ENCODE results near the gene RELL1.

Gene RELL1

DNA sequence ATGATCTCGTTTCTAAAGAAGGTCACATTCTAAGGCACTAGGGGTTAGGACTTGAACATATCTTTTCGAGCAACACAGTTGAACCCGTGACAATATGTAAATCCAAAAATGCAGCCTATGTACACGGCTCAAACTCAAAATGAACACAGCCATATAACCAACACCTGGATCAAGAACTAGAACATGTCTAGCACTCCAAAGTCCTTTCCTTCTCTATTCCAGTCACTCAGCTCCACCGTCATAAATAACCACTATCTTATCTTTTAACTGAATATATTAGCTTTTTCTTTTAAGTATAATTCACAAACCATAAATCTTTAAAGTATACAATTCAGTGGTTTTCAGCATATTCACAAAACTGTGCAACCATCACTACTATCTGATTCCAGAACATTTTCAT, 19.4 kb upstream of the RELL1 start:
- TF ChIP-seq CTCF (IDR thresholded peaks at IDR 0.05; ENCODE audit: unreplicated experiment in 3 of 3) = no peak
- no peaks in the 10 kb centered on the region for H3K27me3 Mint-ChIP-seq (ENCODE audit: low read depth)
- no peak overlapping the region for H3K4me3 Mint-ChIP-seq
- H3K4me1 Mint-ChIP-seq = no peaks in the 10 kb centered on the region
- peaks cover 2% of the 10 kb centered on the region for H3K9me3 Mint-ChIP-seq
- no peak overlapping the region for H3K27ac Mint-ChIP-seq
- H3K36me3 Mint-ChIP-seq (ENCODE audit: low read depth) = no peaks in the 10 kb centered on the region

DNA sequence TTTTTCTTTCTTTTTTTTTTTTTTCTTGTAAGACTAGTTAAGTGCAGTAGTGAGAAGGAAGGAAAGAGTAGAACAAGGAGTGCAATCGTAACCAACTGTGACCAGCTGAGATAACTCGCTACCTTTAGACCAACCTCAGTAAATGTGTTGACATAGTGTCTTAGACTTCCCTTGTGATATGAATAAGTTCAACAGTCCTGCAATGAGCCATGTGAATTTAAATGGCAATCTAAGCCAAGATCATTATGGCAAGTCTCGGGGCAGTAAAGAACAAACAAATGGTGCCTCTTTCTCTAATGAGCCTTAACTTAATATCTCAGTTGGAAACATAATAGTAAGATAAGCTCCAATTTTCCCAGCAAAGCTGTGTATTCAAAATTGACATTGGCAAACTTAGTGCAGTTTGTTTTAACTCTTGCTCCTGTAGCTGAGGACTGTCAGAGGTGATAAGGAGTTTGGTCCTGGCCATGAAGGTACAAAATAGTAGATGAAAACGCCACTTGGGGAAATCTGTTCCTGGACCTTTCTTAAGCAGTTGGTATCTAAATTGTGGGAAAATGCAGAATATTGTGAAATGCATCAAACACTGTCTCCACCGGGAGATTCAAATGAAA, 13.8 kb upstream of the RELL1 start:
- Mint-ChIP-seq H3K36me3 (ENCODE audit: low read depth) (no peaks in the 10 kb centered on the region), H3K4me1 (peaks cover 7% of the 10 kb centered on the region)

GRCh38 chr4:37697566-37697965, 11.4 kb upstream of the RELL1 start:
- H3K4me1 Mint-ChIP-seq = peaks cover 7% of the 10 kb centered on the region
- no peaks in the 10 kb centered on the region for H3K9me3 Mint-ChIP-seq
- H3K4me3 Mint-ChIP-seq = no peak overlapping the region
- H3K27me3 Mint-ChIP-seq (ENCODE audit: low read depth) = no peaks in the 10 kb centered on the region
- H3K36me3 Mint-ChIP-seq (ENCODE audit: low read depth) = no peaks in the 10 kb centered on the region
- H3K27ac Mint-ChIP-seq = peak overlapping the region in 1 of 3 experiments; percentile 78
- no peak for TF ChIP-seq CTCF (IDR thresholded peaks at IDR 0.05; ENCODE audit: unreplicated experiment in 3 of 3)

More for the DNA sequence above, 13.8 kb upstream of the RELL1 start:
- TF ChIP-seq CTCF (IDR thresholded peaks at IDR 0.05; ENCODE audit: unreplicated experiment in 3 of 3) = no peak
- no peaks in the 10 kb centered on the region for H3K27me3 Mint-ChIP-seq (ENCODE audit: low read depth)
- no peak overlapping the region for H3K4me3 Mint-ChIP-seq
- no peaks in the 10 kb centered on the region for H3K9me3 Mint-ChIP-seq
- no peak overlapping the region for H3K27ac Mint-ChIP-seq

- peaks cover 15% of the 10 kb centered on the region for H3K4me1 Mint-ChIP-seq
- no peak overlapping the region for H3K27ac Mint-ChIP-seq
- no peak overlapping the region for H3K4me3 Mint-ChIP-seq
- TF ChIP-seq CTCF (IDR thresholded peaks at IDR 0.05; ENCODE audit: unreplicated experiment in 3 of 3) = no peak
- H3K27me3 Mint-ChIP-seq (ENCODE audit: low read depth) = no peaks in the 10 kb centered on the region
- H3K36me3 Mint-ChIP-seq (ENCODE audit: low read depth) = no peaks in the 10 kb centered on the region
- H3K9me3 Mint-ChIP-seq = no peaks in the 10 kb centered on the region
Observed at GRCh38 chr4:37693450-37694190, 7.4 kb upstream of the RELL1 start.

DNA sequence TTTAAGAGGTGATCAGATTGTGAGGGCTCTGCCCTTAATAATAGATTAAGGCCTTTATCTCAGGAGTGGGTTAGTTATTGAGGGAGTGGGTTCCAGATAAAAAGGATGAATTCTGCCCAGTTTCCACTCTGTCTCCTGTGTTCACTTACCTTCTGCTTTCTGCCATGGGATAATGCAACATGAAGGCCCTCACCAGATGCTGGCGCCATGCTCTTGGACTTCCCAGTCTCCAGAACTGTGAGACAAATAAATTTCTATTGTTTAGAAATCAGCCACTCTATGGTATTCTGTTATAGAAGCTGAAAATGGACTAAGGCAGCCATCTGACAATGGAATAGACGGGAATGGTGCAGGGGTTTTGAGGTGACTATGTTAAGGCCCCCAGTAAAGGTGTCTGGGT, 6.9 kb upstream of the RELL1 start:
- H3K4me1 Mint-ChIP-seq = peaks cover 15% of the 10 kb centered on the region
- no peak for TF ChIP-seq CTCF (IDR thresholded peaks at IDR 0.05; ENCODE audit: unreplicated experiment in 3 of 3)
- H3K9me3 Mint-ChIP-seq = no peaks in the 10 kb centered on the region
- no peak overlapping the region for H3K4me3 Mint-ChIP-seq
- no peak overlapping the region for H3K27ac Mint-ChIP-seq
- H3K36me3 Mint-ChIP-seq (ENCODE audit: low read depth) = no peaks in the 10 kb centered on the region
- H3K27me3 Mint-ChIP-seq (ENCODE audit: low read depth) = no peaks in the 10 kb centered on the region

GRCh38 chr4:37690976-37691375, 4.8 kb upstream of the RELL1 start:
- no peaks in the 10 kb centered on the region for H3K36me3 Mint-ChIP-seq (ENCODE audit: low read depth)
- no peak overlapping the region for H3K4me3 Mint-ChIP-seq
- H3K9me3 Mint-ChIP-seq = no peaks in the 10 kb centered on the region
- peaks cover 18% of the 10 kb centered on the region for H3K4me1 Mint-ChIP-seq
- peak overlapping the region in 1 of 3 experiments; percentile 34 for H3K27ac Mint-ChIP-seq
- TF ChIP-seq CTCF (IDR thresholded peaks at IDR 0.05; ENCODE audit: unreplicated experiment in 3 of 3) = no peak
- H3K27me3 Mint-ChIP-seq (ENCODE audit: low read depth) = no peaks in the 10 kb centered on the region

Data from nephron (organoid).